ENCODE results near the gene ARRDC3.
A peak's percentile ranks its signal among the peaks of the same experiment; 100 is the strongest.
"Not testable (repeated sequence)": the region's sequence is repeated elsewhere in the genome, so short reads cannot be mapped to it uniquely, and the experiment has no call there.

ARRDC3 gene

DNA sequence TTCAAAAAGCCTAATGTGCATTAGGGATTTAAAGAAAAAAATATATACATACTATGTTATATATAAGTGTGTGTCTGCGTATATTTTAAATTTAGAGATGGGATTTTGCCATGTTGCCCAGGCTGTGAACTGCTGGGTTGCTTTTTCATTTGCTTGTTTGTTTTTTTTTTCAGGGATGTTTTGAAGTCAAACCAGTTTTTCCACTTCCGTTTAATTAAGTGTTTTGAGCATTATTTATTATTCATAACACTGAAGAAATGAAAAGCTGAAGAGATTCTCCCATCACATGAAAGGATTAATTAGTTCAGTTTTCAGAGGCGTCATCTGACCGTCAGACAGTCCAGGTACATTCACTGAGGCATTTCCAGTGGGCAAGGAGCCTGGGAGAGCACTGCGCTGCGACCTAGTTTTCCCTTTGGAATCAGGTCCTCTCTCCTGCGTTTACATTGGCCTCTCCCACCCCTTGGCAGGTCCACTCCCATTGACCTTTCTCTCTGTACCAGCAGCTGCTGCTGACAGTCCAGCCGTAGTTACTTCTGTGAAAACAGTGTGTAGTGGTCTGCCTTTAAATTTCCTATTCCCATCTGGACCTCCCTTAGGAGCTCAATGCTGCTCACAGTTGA is 26.0 kb downstream of the ARRDC3 start:
- POLR2A ChIA-PET, result no interaction called here
- TF ChIP-seq ZNF561 (tag by site-specific recombination; IDR thresholded peaks at IDR 0.05; ENCODE audit: borderline replicate concordance) (no peak), ZNF514 (tag by site-specific recombination; IDR thresholded peaks at IDR 0.05) (no peak), ZFHX2 (tag by site-specific recombination; conservative IDR thresholded peaks at IDR 0.05) (no peak), FEZF1 (tag by site-specific recombination; IDR thresholded peaks at IDR 0.05) (no peak), ZNF19 (tag by site-specific recombination; IDR thresholded peaks at IDR 0.05; ENCODE audit: low read depth) (no peak)
- CTCF ChIA-PET, result no interaction called here
- H3K9me3 ChIP-seq (ENCODE audit: control insufficient read depth, insufficient read depth, low read depth, low read length), result no peaks in the 10 kb centered on the region
- no peak overlapping the region for H3K4me3 ChIP-seq (ENCODE audit: low read depth, low read length)
- no peaks in the 10 kb centered on the region for H3K36me3 ChIP-seq (ENCODE audit: control insufficient read depth in 2 of 2, insufficient read depth in 1 of 2, low read length in 2 of 2)
- no peaks in the 10 kb centered on the region for H3K4me1 ChIP-seq (ENCODE audit: control insufficient read depth, insufficient read depth, low read length)
- H3K27ac ChIP-seq (ENCODE audit: extremely low read depth, low read depth, low read length), result no peak overlapping the region

DNA sequence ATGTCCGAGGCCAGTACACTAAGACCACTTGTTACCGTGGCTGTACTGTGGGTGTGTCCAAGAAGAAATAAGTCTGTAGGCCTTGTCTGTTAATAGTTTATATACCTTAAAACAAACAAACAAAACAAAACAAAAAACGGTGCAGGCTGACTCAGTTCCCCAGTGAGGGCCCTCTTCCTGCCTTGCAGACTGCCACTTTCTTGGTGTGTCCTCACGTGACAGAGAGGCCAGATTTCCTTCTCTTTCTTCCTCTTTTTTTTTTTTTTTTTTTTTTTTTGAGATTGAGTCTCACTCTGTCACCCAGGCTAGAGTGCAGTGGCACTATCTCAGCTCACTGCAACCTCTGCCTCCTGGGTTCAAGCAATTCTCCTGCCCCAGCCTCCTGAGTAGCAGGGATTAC is 28.2 kb downstream of the ARRDC3 start:
- H3K4me3 ChIP-seq (ENCODE audit: low read depth, low read length); H3K27ac ChIP-seq (ENCODE audit: extremely low read depth, low read depth, low read length); CTCF ChIA-PET; POLR2A ChIA-PET; H3K4me1 ChIP-seq (ENCODE audit: control insufficient read depth, insufficient read depth, low read length); H3K36me3 ChIP-seq (ENCODE audit: control insufficient read depth in 2 of 2, insufficient read depth in 1 of 2, low read length in 2 of 2); H3K9me3 ChIP-seq (ENCODE audit: control insufficient read depth, insufficient read depth, low read depth, low read length): not testable (repeated sequence)

DNA sequence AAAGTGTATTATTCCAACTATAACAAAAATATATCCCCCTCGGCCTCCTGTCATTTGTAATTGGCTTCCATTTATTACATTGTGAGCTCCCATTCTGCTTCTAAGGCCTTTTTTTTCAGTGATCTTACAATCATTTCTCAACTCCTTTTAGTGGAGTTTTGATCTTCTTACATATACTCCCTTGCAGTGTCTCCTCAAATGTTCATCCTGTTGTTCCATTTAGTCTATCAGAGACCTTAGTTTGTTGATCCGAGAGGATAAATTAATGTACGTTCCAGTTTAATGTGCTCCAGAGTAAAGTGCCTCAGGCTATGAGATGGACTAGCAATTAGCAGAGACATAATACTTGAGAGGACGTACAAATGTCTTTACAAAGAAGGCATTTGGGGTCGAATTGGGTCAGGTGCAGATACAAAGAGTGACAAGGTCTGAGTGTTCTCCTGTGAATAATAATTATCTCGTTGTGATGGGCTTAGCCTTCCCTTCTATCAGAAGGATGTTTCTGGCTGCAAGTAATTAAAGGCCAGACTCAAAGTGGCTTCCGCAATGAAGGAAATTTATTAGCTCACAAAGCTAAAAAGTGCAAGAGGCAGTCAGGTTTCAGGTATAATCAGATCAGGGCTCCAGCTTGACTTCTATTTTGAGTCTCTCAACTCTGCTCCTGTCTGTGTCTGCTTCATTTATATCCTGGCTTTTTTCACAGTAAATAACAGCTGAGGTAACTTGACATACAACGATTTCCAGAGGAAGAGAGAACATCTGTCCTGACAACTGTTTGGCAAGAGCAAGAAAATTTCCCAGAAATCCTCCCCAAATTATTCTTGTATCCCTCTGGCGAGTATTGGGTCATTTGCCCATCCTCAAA is 30.1 kb downstream of the ARRDC3 start:
- Histone ChIP-seq H3K36me3 (ENCODE audit: control insufficient read depth in 2 of 2, insufficient read depth in 1 of 2, low read length in 2 of 2) (no peaks in the 10 kb centered on the region), H3K4me1 (ENCODE audit: control insufficient read depth, insufficient read depth, low read length) (peaks cover 4% of the 10 kb centered on the region), H3K4me3 (ENCODE audit: low read depth, low read length) (no peak overlapping the region), H3K27ac (ENCODE audit: extremely low read depth, low read depth, low read length) (no peak overlapping the region), H3K9me3 (ENCODE audit: control insufficient read depth, insufficient read depth, low read depth, low read length) (no peaks in the 10 kb centered on the region)
- POLR2A ChIA-PET, result interaction anchor here (0.6 kb wide), 1 partner anchor 740 kb away, joined by 3 read pairs; no protein-coding TSS in a partner anchor
- no peak for TF ChIP-seq ZNF350 (tag by site-specific recombination; IDR thresholded peaks at IDR 0.05)
- TF ChIP-seq SP7 (tag by site-specific recombination; IDR thresholded peaks at IDR 0.05), result 0 out of 2 replicates have a peak, but pooled peaks have one; percentile 45
- TF ChIP-seq ZSCAN23 (tag by site-specific recombination; IDR thresholded peaks at IDR 0.05), result no peak
- TF ChIP-seq FEZF1 (tag by site-specific recombination; IDR thresholded peaks at IDR 0.05), result no peak
- CTCF ChIA-PET, result interaction anchor here (0.7 kb wide), 1 partner anchor 132 kb away, joined by 3 read pairs; no protein-coding TSS in a partner anchor

DNA sequence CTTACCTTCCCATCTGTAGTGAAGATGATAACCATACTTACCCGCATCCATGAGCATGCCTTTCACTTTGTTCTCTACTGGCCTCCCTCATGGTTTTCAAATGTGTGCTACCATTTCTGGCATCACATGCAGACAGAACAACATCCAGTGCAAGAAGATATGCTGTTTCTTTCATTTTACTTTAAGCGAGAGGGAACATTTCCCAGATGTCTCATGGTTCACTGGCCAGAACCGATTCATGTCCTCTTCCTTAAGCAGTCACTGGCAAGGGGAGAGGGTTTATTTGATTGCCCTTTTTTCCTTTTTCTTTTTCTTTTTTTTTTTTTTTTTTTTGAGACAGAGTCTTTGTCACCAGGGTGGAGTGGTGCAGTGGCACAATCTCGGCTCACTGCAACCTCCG is 37.7 kb downstream of the ARRDC3 start:
- H3K36me3 ChIP-seq (ENCODE audit: control insufficient read depth in 2 of 2, insufficient read depth in 1 of 2, low read length in 2 of 2), result no peaks in the 10 kb centered on the region
- no peak overlapping the region for H3K27ac ChIP-seq (ENCODE audit: extremely low read depth, low read depth, low read length)
- H3K4me3 ChIP-seq (ENCODE audit: low read depth, low read length), result no peak overlapping the region
- ChIA-PET CTCF (no interaction called here), POLR2A (no interaction called here)
- H3K4me1 ChIP-seq (ENCODE audit: control insufficient read depth, insufficient read depth, low read length), result no peaks in the 10 kb centered on the region
- TF ChIP-seq ZNF23 (tag by site-specific recombination; IDR thresholded peaks at IDR 0.05; ENCODE audit: borderline replicate concordance) (no peak), ZNF514 (tag by site-specific recombination; IDR thresholded peaks at IDR 0.05) (no peak), KLF16 (tag by site-specific recombination; IDR thresholded peaks at IDR 0.05) (no peak), ZNF335 (tag by site-specific recombination; conservative IDR thresholded peaks at IDR 0.05) (no peak), ZNF626 (tag by site-specific recombination; IDR thresholded peaks at IDR 0.05) (no peak), ZNF2 (tag by site-specific recombination; IDR thresholded peaks at IDR 0.05) (no peak), ZEB2 (tag by site-specific recombination; IDR thresholded peaks at IDR 0.05) (no peak), ZNF76 (tag by site-specific recombination; IDR thresholded peaks at IDR 0.05; ENCODE audit: borderline replicate concordance, low read depth) (no peak), GLIS2 (tag by site-specific recombination; IDR thresholded peaks at IDR 0.05) (no peak), ZNF701 (tag by site-specific recombination; IDR thresholded peaks at IDR 0.05) (no peak), ZNF426 (tag by site-specific recombination; IDR thresholded peaks at IDR 0.05) (no peak), ZNF311 (tag by site-specific recombination; IDR thresholded peaks at IDR 0.05; ENCODE audit: borderline replicate concordance) (no peak), ZNF157 (tag by site-specific recombination; IDR thresholded peaks at IDR 0.05) (no peak)
- TF ChIP-seq, protein P1, sequence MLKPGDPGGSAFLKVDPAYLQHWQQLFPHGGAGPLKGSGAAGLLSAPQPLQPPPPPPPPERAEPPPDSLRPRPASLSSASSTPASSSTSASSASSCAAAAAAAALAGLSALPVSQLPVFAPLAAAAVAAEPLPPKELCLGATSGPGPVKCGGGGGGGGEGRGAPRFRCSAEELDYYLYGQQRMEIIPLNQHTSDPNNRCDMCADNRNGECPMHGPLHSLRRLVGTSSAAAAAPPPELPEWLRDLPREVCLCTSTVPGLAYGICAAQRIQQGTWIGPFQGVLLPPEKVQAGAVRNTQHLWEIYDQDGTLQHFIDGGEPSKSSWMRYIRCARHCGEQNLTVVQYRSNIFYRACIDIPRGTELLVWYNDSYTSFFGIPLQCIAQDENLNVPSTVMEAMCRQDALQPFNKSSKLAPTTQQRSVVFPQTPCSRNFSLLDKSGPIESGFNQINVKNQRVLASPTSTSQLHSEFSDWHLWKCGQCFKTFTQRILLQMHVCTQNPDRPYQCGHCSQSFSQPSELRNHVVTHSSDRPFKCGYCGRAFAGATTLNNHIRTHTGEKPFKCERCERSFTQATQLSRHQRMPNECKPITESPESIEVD (tag by site-specific recombination; IDR thresholded peaks at IDR 0.05), result no peak
- TF ChIP-seq, protein P2, sequence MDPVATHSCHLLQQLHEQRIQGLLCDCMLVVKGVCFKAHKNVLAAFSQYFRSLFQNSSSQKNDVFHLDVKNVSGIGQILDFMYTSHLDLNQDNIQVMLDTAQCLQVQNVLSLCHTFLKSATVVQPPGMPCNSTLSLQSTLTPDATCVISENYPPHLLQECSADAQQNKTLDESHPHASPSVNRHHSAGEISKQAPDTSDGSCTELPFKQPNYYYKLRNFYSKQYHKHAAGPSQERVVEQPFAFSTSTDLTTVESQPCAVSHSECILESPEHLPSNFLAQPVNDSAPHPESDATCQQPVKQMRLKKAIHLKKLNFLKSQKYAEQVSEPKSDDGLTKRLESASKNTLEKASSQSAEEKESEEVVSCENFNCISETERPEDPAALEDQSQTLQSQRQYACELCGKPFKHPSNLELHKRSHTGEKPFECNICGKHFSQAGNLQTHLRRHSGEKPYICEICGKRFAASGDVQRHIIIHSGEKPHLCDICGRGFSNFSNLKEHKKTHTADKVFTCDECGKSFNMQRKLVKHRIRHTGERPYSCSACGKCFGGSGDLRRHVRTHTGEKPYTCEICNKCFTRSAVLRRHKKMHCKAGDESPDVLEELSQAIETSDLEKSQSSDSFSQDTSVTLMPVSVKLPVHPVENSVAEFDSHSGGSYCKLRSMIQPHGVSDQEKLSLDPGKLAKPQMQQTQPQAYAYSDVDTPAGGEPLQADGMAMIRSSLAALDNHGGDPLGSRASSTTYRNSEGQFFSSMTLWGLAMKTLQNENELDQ (tag by site-specific recombination; IDR thresholded peaks at IDR 0.05; ENCODE audit: low read depth), result no peak
- H3K9me3 ChIP-seq (ENCODE audit: control insufficient read depth, insufficient read depth, low read depth, low read length), result no peaks in the 10 kb centered on the region

Data from HEK293 (cell line).